ENCODE measurements around the gene MICAL2.

MICAL2 gene

GRCh38 chr11:12205330-12205729 is 94.9 kb downstream of the MICAL2 start:
- TF ChIP-seq USF1 (IDR thresholded peaks at IDR 0.05) (no peak), FOXM1 (IDR thresholded peaks at IDR 0.05; ENCODE audit: borderline replicate concordance, low read depth) (no peak), YY1 (IDR thresholded peaks at IDR 0.05; ENCODE audit: low read depth) (no peak), EGR1 (IDR thresholded peaks at IDR 0.05) (no peak), EP300 (IDR thresholded peaks at IDR 0.05; ENCODE audit: borderline replicate concordance) (no peak), ZBTB7A (IDR thresholded peaks at IDR 0.05; ENCODE audit: low read depth) (no peak), TAF1 (IDR thresholded peaks at IDR 0.05; ENCODE audit: low read depth) (no peak), NFIC (IDR thresholded peaks at IDR 0.05) (no peak), TEAD4 (IDR thresholded peaks at IDR 0.05) (no peak), RAD21 (IDR thresholded peaks at IDR 0.05; ENCODE audit: low read depth) (no peak), CREB1 (IDR thresholded peaks at IDR 0.05; ENCODE audit: low read depth) (no peak)

- TF ChIP-seq CEBPB (IDR thresholded peaks at IDR 0.05) (no peak), TAF1 (IDR thresholded peaks at IDR 0.05; ENCODE audit: low read depth) (no peak)
These were observed 96.1 kb downstream of the MICAL2 start for GRCh38 chr11:12206529-12206928.

GRCh38 chr11:12207384-12208150 is 97.2 kb downstream of the MICAL2 start:
- no peak for TF ChIP-seq TCF12 (IDR thresholded peaks at IDR 0.05; ENCODE audit: low read depth)
- no peak for TF ChIP-seq TAF1 (IDR thresholded peaks at IDR 0.05; ENCODE audit: low read depth)
- TF ChIP-seq TEAD4 (IDR thresholded peaks at IDR 0.05), result no peak
- no peak for TF ChIP-seq EP300 (IDR thresholded peaks at IDR 0.05; ENCODE audit: borderline replicate concordance)
- TF ChIP-seq CREB1 (IDR thresholded peaks at IDR 0.05; ENCODE audit: low read depth), result no peak
- no peak for TF ChIP-seq YY1 (IDR thresholded peaks at IDR 0.05; ENCODE audit: low read depth)
- no peak for TF ChIP-seq REST (IDR thresholded peaks at IDR 0.05; ENCODE audit: low read depth)
- no peak for TF ChIP-seq NFIC (IDR thresholded peaks at IDR 0.05)
- TF ChIP-seq MAX (IDR thresholded peaks at IDR 0.05), result no peak
- TF ChIP-seq RAD21 (IDR thresholded peaks at IDR 0.05; ENCODE audit: low read depth), result no peak
- no peak for TF ChIP-seq EGR1 (IDR thresholded peaks at IDR 0.05)

GRCh38 chr11:12209096-12209495 is 98.7 kb downstream of the MICAL2 start:
- no peak for TF ChIP-seq RAD21 (IDR thresholded peaks at IDR 0.05; ENCODE audit: low read depth)
- TF ChIP-seq CEBPB (IDR thresholded peaks at IDR 0.05), result no peak
- TF ChIP-seq EGR1 (IDR thresholded peaks at IDR 0.05), result no peak
- no peak for TF ChIP-seq MAX (IDR thresholded peaks at IDR 0.05)
- no peak for TF ChIP-seq ZBTB7A (IDR thresholded peaks at IDR 0.05; ENCODE audit: low read depth)
- no peak for TF ChIP-seq TCF12 (IDR thresholded peaks at IDR 0.05; ENCODE audit: low read depth)
- no peak for TF ChIP-seq CREB1 (IDR thresholded peaks at IDR 0.05; ENCODE audit: low read depth)
- no peak for TF ChIP-seq FOXM1 (IDR thresholded peaks at IDR 0.05; ENCODE audit: borderline replicate concordance, low read depth)
- TF ChIP-seq TEAD4 (IDR thresholded peaks at IDR 0.05), result no peak
- no peak for TF ChIP-seq TAF1 (IDR thresholded peaks at IDR 0.05; ENCODE audit: low read depth)
- no peak for TF ChIP-seq REST (IDR thresholded peaks at IDR 0.05; ENCODE audit: low read depth)
- no peak for TF ChIP-seq EP300 (IDR thresholded peaks at IDR 0.05; ENCODE audit: borderline replicate concordance)
- TF ChIP-seq USF1 (IDR thresholded peaks at IDR 0.05), result no peak
- no peak for TF ChIP-seq YY1 (IDR thresholded peaks at IDR 0.05; ENCODE audit: low read depth)
- TF ChIP-seq NFIC (IDR thresholded peaks at IDR 0.05), result no peak

- TF ChIP-seq TEAD4 (IDR thresholded peaks at IDR 0.05), result no peak
- no peak for TF ChIP-seq CEBPB (IDR thresholded peaks at IDR 0.05)
- no peak for TF ChIP-seq REST (IDR thresholded peaks at IDR 0.05; ENCODE audit: low read depth)
- no peak for TF ChIP-seq FOXM1 (IDR thresholded peaks at IDR 0.05; ENCODE audit: borderline replicate concordance, low read depth)
- TF ChIP-seq ZBTB7A (IDR thresholded peaks at IDR 0.05; ENCODE audit: low read depth), result no peak
- TF ChIP-seq USF1 (IDR thresholded peaks at IDR 0.05), result no peak
- no peak for TF ChIP-seq TCF12 (IDR thresholded peaks at IDR 0.05; ENCODE audit: low read depth)
- no peak for TF ChIP-seq TAF1 (IDR thresholded peaks at IDR 0.05; ENCODE audit: low read depth)
- no peak for TF ChIP-seq MAX (IDR thresholded peaks at IDR 0.05)
- TF ChIP-seq NFIC (IDR thresholded peaks at IDR 0.05), result no peak
- TF ChIP-seq YY1 (IDR thresholded peaks at IDR 0.05; ENCODE audit: low read depth), result no peak
- TF ChIP-seq RAD21 (IDR thresholded peaks at IDR 0.05; ENCODE audit: low read depth), result no peak
- no peak for TF ChIP-seq EP300 (IDR thresholded peaks at IDR 0.05; ENCODE audit: borderline replicate concordance)
- TF ChIP-seq CREB1 (IDR thresholded peaks at IDR 0.05; ENCODE audit: low read depth), result no peak
- TF ChIP-seq EGR1 (IDR thresholded peaks at IDR 0.05), result no peak
These were observed 99.8 kb downstream of the MICAL2 start for GRCh38 chr11:12210200-12210599.

Data from Ishikawa (cell line).